ENCODE results near the gene TSC2.
A peak's percentile ranks its signal among the peaks of the same experiment; 100 is the strongest.
"Not testable (repeated sequence)": the region's sequence is repeated elsewhere in the genome, so short reads cannot be mapped to it uniquely, and the experiment has no call there.

The TSC2 gene

GRCh38 chr16:2009791-2010510, 37.8 kb upstream of the TSC2 start, which contains the start of gene ZNF598:
ZNF598 (minus strand) TSS chr16:2009821.
- peak; percentile 83 for DNase-seq (ENCODE audit: low spot score)

DNA sequence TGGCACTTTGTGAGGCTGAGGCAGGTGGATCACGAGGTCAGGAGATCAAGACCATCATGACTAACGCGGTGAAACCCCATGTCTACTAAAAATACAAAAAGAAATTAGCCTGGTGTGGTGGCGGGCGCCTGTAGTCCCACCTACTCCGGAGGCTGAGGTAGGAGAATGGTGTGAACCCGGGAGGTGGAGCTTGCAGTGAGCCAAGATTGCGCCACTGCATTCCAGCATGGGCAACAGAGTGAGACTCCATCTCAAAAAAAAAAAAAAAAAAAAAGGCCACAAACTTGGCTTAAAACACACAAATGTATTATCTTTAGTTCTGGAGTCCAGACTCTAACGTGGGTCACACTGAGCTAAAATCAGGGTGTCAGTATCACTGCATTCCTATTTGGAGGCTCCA, 36.1 kb upstream of the TSC2 start:
- not testable (repeated sequence) for DNase-seq (ENCODE audit: low spot score)

GRCh38 chr16:2013527-2013926, 34.3 kb upstream of the TSC2 start:
- DNase-seq (ENCODE audit: low spot score): no peak

- DNase-seq (ENCODE audit: low spot score): no peak
Measured at GRCh38 chr16:2015117-2015946, 32.5 kb upstream of the TSC2 start.

DNA sequence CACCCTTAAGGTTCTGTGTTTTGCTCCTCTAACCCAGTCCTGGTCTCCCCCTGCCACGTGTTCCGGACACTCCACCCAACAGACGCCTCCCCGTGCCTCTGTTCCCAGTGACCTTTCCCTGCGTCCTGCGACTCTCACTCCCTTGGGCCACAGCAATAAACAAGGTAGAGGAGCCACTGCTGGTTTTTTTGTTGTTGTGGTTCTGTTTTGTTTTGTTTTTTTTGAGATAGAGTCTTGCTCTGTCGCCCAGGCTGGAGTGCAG, 31.9 kb upstream of the TSC2 start:
- no peak for DNase-seq (ENCODE audit: low spot score)

- DNase-seq (ENCODE audit: low spot score): no peak
Measured at GRCh38 chr16:2016407-2016922, 31.3 kb upstream of the TSC2 start.

- DNase-seq (ENCODE audit: low spot score): no peak
Measured at GRCh38 chr16:2019518-2019920, 28.3 kb upstream of the TSC2 start, which contains the start of gene NPW. NPW (plus strand) TSS chr16:2019785.

- DNase-seq (ENCODE audit: low spot score): no peak
Measured at GRCh38 chr16:2019921-2020831, 27.6 kb upstream of the TSC2 start.

DNA sequence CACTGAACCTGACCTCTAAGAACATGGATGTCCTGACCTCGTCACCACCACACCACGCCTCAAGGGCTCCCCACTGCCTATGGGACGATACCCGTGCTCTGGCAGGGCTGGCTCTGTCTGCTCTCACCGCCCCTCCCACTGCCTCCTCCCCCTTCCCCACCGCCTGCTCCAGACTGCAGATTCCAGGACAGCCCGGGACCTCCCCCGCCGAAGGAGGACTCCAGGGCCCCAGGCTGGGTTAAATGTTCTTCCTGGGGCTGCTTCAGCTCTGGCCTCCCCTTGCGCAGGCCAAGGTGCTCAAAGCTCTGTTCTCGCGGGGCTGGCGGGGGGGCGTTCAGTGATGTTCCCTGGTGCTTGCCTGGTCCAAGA, 25.1 kb upstream of the TSC2 start:
- DNase-seq (ENCODE audit: low spot score): no peak

GRCh38 chr16:2023092-2024031, 24.4 kb upstream of the TSC2 start:
- peak; percentile 89 for DNase-seq (ENCODE audit: low spot score)

- no peak for DNase-seq (ENCODE audit: low spot score)
Measured at GRCh38 chr16:2024032-2024420, 23.8 kb upstream of the TSC2 start.

DNA sequence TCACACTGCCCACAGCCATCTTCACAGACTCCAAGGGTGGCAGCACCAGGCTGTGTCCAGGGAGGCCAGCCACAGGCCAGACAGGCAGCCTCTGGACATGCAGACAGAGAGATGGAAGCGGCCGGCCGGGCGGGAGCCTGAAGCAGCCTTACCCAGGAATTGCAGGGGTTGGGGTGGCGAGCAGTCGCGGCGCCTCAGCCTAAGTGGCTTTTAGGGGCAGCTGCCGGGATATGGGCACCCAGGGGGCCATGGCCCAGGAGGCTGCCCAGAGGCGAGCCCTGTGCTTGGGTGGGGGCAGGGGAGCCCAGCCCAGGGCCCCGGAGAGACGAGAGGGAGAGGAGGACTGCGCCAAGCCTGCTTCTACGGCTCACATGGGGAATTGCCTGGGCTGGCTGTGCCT, 22.5 kb upstream of the TSC2 start:
- no peak for DNase-seq (ENCODE audit: low spot score)

- no peak for DNase-seq (ENCODE audit: low spot score)
Measured at GRCh38 chr16:2025878-2026460, 21.8 kb upstream of the TSC2 start.

DNA sequence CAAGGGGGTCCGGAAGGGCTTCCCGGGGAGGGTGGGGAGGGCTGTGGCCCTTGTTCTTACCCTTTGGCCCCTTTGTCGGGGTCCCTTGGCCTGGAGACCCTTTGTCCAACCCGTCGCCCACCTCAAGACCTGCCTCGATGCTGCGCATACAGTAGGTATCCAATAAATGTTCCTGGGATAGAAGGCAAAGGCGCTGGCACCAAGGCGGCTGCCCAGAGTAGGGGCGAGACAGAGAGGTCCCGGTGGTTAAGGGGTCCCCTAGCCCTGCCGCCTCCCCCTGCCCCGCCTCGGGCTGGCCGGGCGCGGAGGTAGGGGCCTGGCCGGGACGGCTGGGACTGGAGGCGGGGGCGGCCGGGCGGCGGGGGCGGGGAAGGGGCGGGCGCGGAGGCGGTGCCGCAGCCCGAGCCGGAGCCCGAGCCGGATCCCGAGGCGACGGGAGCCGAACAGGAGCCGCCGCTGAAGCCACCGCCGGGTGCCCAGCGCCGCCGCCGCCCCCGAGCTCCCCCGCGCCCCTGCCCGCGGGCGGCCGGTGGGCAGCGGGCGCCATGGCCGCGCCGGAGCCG, 21.2 kb upstream of the TSC2 start, which contains the start of gene NHERF2:
NHERF2 (plus strand) TSS at position 442 of the 563 bp plus-strand sequence; CDS start at position 546, 104 bp downstream.
- DNase-seq (ENCODE audit: low spot score): no peak

DNA sequence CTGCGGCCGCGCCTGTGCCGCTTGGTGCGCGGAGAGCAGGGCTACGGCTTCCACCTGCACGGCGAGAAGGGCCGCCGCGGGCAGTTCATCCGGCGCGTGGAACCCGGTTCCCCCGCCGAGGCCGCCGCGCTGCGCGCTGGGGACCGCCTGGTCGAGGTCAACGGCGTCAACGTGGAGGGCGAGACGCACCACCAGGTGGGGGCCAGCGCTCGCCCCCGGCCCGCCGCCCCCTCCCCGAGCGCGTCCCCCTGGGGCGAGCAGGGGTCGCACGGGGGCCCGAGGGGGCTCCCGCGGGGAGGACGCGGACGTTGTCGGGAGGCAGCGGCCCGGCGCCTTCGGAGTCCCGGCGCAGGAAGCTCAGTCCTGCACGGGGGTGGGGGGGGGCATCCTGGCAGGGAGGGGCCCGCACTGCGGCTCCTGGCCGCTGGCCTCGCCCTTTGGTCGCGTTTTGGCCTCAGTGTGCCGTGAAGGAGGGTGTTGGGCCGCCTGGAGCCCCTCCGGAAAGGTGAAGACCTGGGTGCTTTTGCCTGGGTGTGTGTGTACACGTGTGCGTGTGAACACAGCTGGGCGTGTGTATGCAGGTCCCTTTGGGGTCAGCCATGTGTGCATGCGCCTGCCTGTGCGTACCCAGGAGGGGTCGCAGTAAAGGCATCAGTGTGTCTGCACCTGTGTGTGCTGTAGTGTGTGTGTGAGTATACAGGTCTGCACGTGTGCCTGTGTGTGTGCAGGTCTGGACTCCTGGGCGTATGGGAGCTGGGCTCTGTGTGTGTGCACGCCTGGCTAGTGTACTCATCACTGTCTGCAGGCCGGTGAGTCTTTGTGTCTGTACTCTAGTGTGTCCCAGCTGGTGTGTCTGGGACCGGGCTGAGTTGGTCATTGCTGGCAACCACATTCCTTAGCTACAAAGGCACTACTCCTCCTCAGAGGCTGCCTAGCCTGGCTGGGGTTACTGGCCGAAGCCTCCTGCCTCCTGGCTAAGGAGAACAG, 20.5 kb upstream of the TSC2 start:
- peak; percentile 65 for DNase-seq (ENCODE audit: low spot score)

DNA sequence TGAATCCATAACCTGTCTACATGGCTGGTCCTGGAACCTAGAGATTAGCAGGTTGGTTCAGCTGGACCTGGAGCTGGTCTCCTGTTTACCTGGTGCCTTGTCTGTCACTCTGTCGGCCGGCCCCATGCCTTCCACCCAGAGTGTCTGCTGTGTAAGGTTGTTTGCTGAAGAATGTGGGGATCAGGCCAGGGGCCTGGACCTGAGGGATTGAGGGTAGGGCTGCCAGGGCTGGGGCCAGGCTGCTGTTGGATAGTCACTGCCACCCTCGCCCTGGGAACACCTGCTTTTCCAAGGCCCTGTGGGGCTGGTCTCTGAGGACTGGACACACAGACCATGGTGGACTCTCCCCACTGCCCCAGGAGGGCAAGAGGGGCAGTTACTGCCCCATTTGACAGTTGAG, 19.6 kb upstream of the TSC2 start:
- DNase-seq (ENCODE audit: low spot score): no peak

DNA sequence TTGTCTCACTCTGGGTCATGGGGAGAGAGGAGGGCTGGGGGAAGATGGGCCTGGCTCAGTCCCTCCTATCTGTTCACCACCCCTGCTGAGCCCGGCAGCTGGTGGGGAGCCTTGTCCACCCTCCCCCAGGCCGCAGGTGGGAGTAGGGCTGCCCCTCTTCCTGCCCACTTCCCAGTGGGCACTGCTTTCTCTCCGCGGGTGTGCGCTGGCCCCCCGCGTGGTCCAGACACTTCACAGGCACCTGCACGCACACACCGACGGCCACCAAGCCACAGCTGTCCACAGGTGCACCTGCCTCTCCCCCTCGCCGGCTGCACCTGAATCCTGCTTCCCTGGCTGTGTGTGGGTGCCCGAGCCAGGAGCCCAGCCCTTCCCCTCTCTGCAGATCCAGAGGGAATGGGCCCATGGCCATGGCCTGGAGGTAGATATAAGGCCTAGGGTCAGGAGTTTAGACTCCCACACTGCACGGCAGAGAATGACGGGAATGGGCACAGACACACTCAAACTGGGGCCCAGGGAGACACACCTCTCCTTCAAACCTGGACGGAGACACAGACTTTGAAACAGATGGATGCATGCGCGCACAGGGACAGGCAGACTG, 19.1 kb upstream of the TSC2 start:
- DNase-seq (ENCODE audit: low spot score): no peak

- no peak for DNase-seq (ENCODE audit: low spot score)
Measured at GRCh38 chr16:2029350-2029749, 18.4 kb upstream of the TSC2 start.

GRCh38 chr16:2030036-2030435, 17.7 kb upstream of the TSC2 start:
- DNase-seq (ENCODE audit: low spot score): no peak
